Gastrocnemius medialis (tissue), 4 donors: ENCODE results near the gene RMI2. TPM values are rescaled to one million over a fixed set of nuclear protein-coding genes. Genes with fewer than 3 reads are reported as not detected.
A peak's percentile ranks its signal among the peaks of the same experiment; 100 is the strongest.

Source experiments
- ATAC-seq, 2 donors: fragments of 150-250 bp; one replicate each; pipeline ENCODE4 v1.9.1; 2016
- DNase-seq, 2 donors: peaks; one replicate each; pipeline ENCODE4 v3.0.0-alpha.2; 2019
- H3K27ac ChIP-seq, 4 donors: fragments of 200-600 bp; sonication (generic); 1 replicate in 1 of 4; 2 replicates in 3 of 4; pipeline ENCODE4 v1.5.1; 2016 to 2018; ENCODE audit warnings: mild to moderate bottlenecking in 2 of 4, moderate library complexity in 1 of 4
- H3K27me3 ChIP-seq, 3 donors: fragments of 200-600 bp; sonication (generic) in 2 of 3; 1 replicate in 1 of 3; 2 replicates in 2 of 3; pipeline versions ENCODE4 v1.5.1 to v1.6.0; 2016 to 2019; ENCODE audit warnings: mild to moderate bottlenecking in 1 of 3, moderate library complexity in 1 of 3
- H3K36me3 ChIP-seq, 2 donors: fragments of 200-600 bp; sonication (generic) in 1 of 2; one replicate each; pipeline ENCODE4 v1.5.1; 2017 to 2018
- H3K4me1 ChIP-seq, 2 donors: fragments of 200-600 bp; sonication (generic) in 1 of 2; one replicate each; pipeline ENCODE4 v1.5.1; 2016 to 2017; ENCODE audit warnings: mild to moderate bottlenecking in 2 of 2
- H3K4me3 ChIP-seq, 4 donors: fragments of 200-600 bp; sonication (generic) in 3 of 4; 1 replicate in 1 of 4; 2 replicates in 3 of 4; pipeline ENCODE4 v1.5.1; 2016 to 2019; ENCODE audit warnings: mild to moderate bottlenecking in 2 of 4
- H3K9me3 ChIP-seq, 3 donors: fragments of 200-600 bp; sonication (generic) in 2 of 3; 1 replicate in 1 of 3; 2 replicates in 2 of 3; pipeline ENCODE4 v1.5.1; 2016 to 2019
- CTCF ChIP-seq, 5 experiments: fragments of 450-650 bp in 3 of 5; fragments of 200-600 bp in 2 of 5; sonication (generic) in 2 of 5; IDR thresholded peaks in 4 of 5; conservative IDR thresholded peaks in 1 of 5; 1 replicate in 4 of 5; 2 replicates in 1 of 5; pipeline ENCODE4 v1.5.1; 2016 to 2019; ENCODE audit warnings: antibody characterized with exemption in 5 of 5, mild to moderate bottlenecking in 3 of 5, moderate library complexity in 3 of 5
- POLR2A ChIP-seq, 2 donors: fragments of 450-650 bp; IDR thresholded peaks; one replicate each; pipeline ENCODE4 v1.6.1; 2017; ENCODE audit warnings: antibody characterized with exemption in 2 of 2, mild to moderate bottlenecking in 2 of 2, moderate library complexity in 2 of 2
- in situ Hi-C, 4 donors: fragments of 200-750 bp; cut with MboI; loops; one replicate each; pipeline versions ENCODE4 v1.15.0 to v1.8.0; 2017; ENCODE audit warnings: low sequenced_read_pairs in 4 of 4
- intact Hi-C: fragments of 100-400 bp; cut with DNase I; formaldehyde crosslinking; loops from one replicate; pipeline ENCODE4 v1.15.1; 2023; ENCODE audit warnings: low total_unique reads
- total RNA-seq, 4 donors: library from RNA; depleted of rRNA; stranded (reverse); fragments of >200 nt; gene quantifications; one replicate each; pipeline versions ENCODE4 v1.1.0 to v1.2.3, GENCODE V29; 2016

The RMI2 gene
- total RNA-seq, 4 donors from 2014 or later, result 0.44 to 0.49 TPM; not detected in 2

GRCh38 chr16:11393861-11394592 lies 48.8 kb downstream of the RMI2 start:
- H3K36me3 ChIP-seq, result no peaks in the 10 kb centered on the region
- H3K27me3 ChIP-seq, result no peaks in the 10 kb centered on the region
- intact Hi-C loops, result no loop called here
- peak overlapping the region in 1 of 4 donors; percentile 40 for H3K27ac ChIP-seq
- TF ChIP-seq POLR2A (IDR thresholded peaks at IDR 0.05) (no peak), CTCF (IDR thresholded peaks at IDR 0.05 in 4 of 5, conservative IDR thresholded peaks at IDR 0.05 in 1 of 5) (no peak)
- H3K4me3 ChIP-seq, result no peak overlapping the region
- DNase-seq, result no peak
- ATAC-seq, result no peak
- peaks cover 3 to 4% of the 10 kb centered on the region in 2 donors for H3K4me1 ChIP-seq
- in situ Hi-C loops, result loop anchor here (5.0 to 25.0 kb wide), 5 partner anchors 248 to 668 kb away; no protein-coding TSS in a partner anchor
- no peaks in the 10 kb centered on the region for H3K9me3 ChIP-seq

- H3K36me3 ChIP-seq, result no peaks in the 10 kb centered on the region
- no peaks in the 10 kb centered on the region for H3K27me3 ChIP-seq
- no peak overlapping the region for H3K4me3 ChIP-seq
- TF ChIP-seq CTCF (IDR thresholded peaks at IDR 0.05 in 4 of 5, conservative IDR thresholded peaks at IDR 0.05 in 1 of 5), result no peak
- no peak for TF ChIP-seq POLR2A (IDR thresholded peaks at IDR 0.05)
- intact Hi-C loops (no loop called here), in situ Hi-C loops (loop anchor here (5.0 to 25.0 kb wide), 5 partner anchors 248 to 668 kb away; no protein-coding TSS in a partner anchor)
- H3K9me3 ChIP-seq, result no peaks in the 10 kb centered on the region
- ATAC-seq (peak; percentile 22 to 34), DNase-seq (no peak)
- H3K27ac ChIP-seq, result peak overlapping the region in 2 of 4 donors; percentile 34 to 40
- peaks cover 3 to 4% of the 10 kb centered on the region in 2 donors for H3K4me1 ChIP-seq
Measured at GRCh38 chr16:11394593-11394960, 49.3 kb downstream of the RMI2 start.

- Histone ChIP-seq H3K27me3 (no peaks in the 10 kb centered on the region), H3K27ac (peak overlapping the region in 2 of 4 donors; percentile 14 to 34), H3K4me1 (peaks cover 3 to 4% of the 10 kb centered on the region in 2 donors), H3K4me3 (no peak overlapping the region), H3K9me3 (no peaks in the 10 kb centered on the region), H3K36me3 (no peaks in the 10 kb centered on the region)
- no peak for TF ChIP-seq CTCF (IDR thresholded peaks at IDR 0.05 in 4 of 5, conservative IDR thresholded peaks at IDR 0.05 in 1 of 5)
- TF ChIP-seq POLR2A (IDR thresholded peaks at IDR 0.05), result no peak
- intact Hi-C loops (no loop called here), in situ Hi-C loops (loop anchor here (5.0 to 25.0 kb wide), 7 partner anchors 247 to 667 kb away; no protein-coding TSS in a partner anchor)
- peak; percentile 20 to 51 for ATAC-seq
- peak in 1 of 2 donors; percentile 42 for DNase-seq
Measured at GRCh38 chr16:11395008-11395948, 50.0 kb downstream of the RMI2 start.

GRCh38 chr16:11395949-11396240 lies 50.6 kb downstream of the RMI2 start:
- H3K4me1 ChIP-seq, result peaks cover 3 to 4% of the 10 kb centered on the region in 2 donors
- ATAC-seq (peak in 1 of 2 donors; percentile 11), DNase-seq (no peak)
- H3K27ac ChIP-seq, result no peak overlapping the region
- no peaks in the 10 kb centered on the region for H3K36me3 ChIP-seq
- no peak for TF ChIP-seq POLR2A (IDR thresholded peaks at IDR 0.05)
- TF ChIP-seq CTCF (IDR thresholded peaks at IDR 0.05 in 4 of 5, conservative IDR thresholded peaks at IDR 0.05 in 1 of 5), result no peak
- H3K4me3 ChIP-seq, result no peak overlapping the region
- no peaks in the 10 kb centered on the region for H3K9me3 ChIP-seq
- no peaks in the 10 kb centered on the region for H3K27me3 ChIP-seq
- in situ Hi-C loops, result loop anchor here (5.0 to 25.0 kb wide), 7 partner anchors 246 to 666 kb away; no protein-coding TSS in a partner anchor
- intact Hi-C loops, result loop anchor here (1.0 to 2.0 kb wide), 2 partner anchors 245 to 319 kb away; no protein-coding TSS in a partner anchor
